GM12878 (cell line): ENCODE measurements around the gene LIPE. TPM values are rescaled to one million over a fixed set of nuclear protein-coding genes. Genes with fewer than 3 reads are reported as not detected.

ENCODE experiments used
- ATAC-seq: fragments of 200-7000 bp; cut with Tn5 transposase; 3 replicates; pipeline ENCODE4 v1.9.1; 2020; ENCODE audit warnings: mild to moderate bottlenecking, moderate library complexity
- BruUV-seq: library from RNA; stranded (reverse); fragments of 400-500 nt; replicated peaks from 2 replicates; lab custom pipeline; 2021; lab: Mats Ljungman, UMichigan
- CTCF ChIA-PET: fragments of 300-600 bp; sonication (Branson Sonifier 250); formaldehyde crosslinking; extraction: SDS; loops from one replicate; lab custom pipeline; 2021; ENCODE audit warnings: inconsistent platforms; lab: Yijun Ruan, JAX
- POLR2A ChIA-PET: fragments of 350-600 bp; formaldehyde crosslinking; extraction: SDS; loops from one replicate; lab custom pipeline; 2021; ENCODE audit warnings: inconsistent platforms; lab: Charles Lee
- RAD21 ChIA-PET: fragments of 300-600 bp; sonication (Branson Sonifier 250); formaldehyde crosslinking; loops from one replicate; lab custom pipeline; 2023; ENCODE audit warnings: antibody characterized with exemption; ENCODE audit not compliant: unreplicated experiment; lab: Charles Lee
- SMC1A ChIA-PET: fragments of 300-600 bp; sonication (Branson Sonifier 250); formaldehyde crosslinking; loops from one replicate; lab custom pipeline; 2023; ENCODE audit not compliant: unreplicated experiment, uncharacterized antibody; lab: Charles Lee
- DNase-seq: peaks from one replicate; pipeline ENCODE4 v3.0.0-alpha.2; 2011; ENCODE audit warnings: low read depth, low spot score
- FAIRE-seq: peaks from 3 replicates; lab custom pipeline; 2011; peaks lifted over from hg19 to GRCh38; lab: Jason Lieb, UNC
- H2AFZ ChIP-seq: 2 replicates; pipeline ENCODE4 v1.6.0; 2011; ENCODE audit warnings: low read depth, low read length, control low read depth; ENCODE audit not compliant: control insufficient read depth
- H3K27ac ChIP-seq: 2 replicates; pipeline ENCODE4 v1.5.1; 2011; ENCODE audit warnings: control low read depth; ENCODE audit not compliant: control insufficient read depth, insufficient read depth
- H3K27me3 ChIP-seq, 2 experiments: replicated peaks in 1 of 2; 2 replicates each; pipeline versions ENCODE4 v1.6.0 to v1.6.1; 2011; ENCODE audit warnings: low read length in 1 of 2; ENCODE audit not compliant: control insufficient read depth in 2 of 2, insufficient read depth in 2 of 2
- H3K36me3 ChIP-seq, 2 experiments: 2 replicates each; pipeline ENCODE4 v1.5.1; 2011; ENCODE audit warnings: low read length in 1 of 2; ENCODE audit not compliant: control insufficient read depth in 2 of 2, insufficient read depth in 2 of 2
- H3K4me1 ChIP-seq: 2 replicates; pipeline ENCODE4 v1.6.1; 2011; ENCODE audit warnings: mild to moderate bottlenecking, low read length, moderate library complexity, mixed read lengths; ENCODE audit not compliant: control insufficient read depth, insufficient read depth
- H3K4me2 ChIP-seq: 2 replicates; pipeline ENCODE4 v1.6.0; 2011; ENCODE audit warnings: control low read depth; ENCODE audit not compliant: control insufficient read depth, insufficient read depth
- H3K4me3 ChIP-seq: fragments of 200-600 bp; sonication (generic); 2 replicates; pipeline ENCODE4 v1.5.1; 2016
- H3K79me2 ChIP-seq: 2 replicates; pipeline ENCODE4 v1.6.0; 2011; ENCODE audit warnings: low read length; ENCODE audit not compliant: control insufficient read depth, insufficient read depth
- H3K9ac ChIP-seq: 2 replicates; pipeline ENCODE4 v1.8.0; 2011; ENCODE audit warnings: low read length, control low read depth, mixed read lengths; ENCODE audit not compliant: control insufficient read depth, insufficient read depth
- H3K9me3 ChIP-seq: replicated peaks from 3 replicates; pipeline ENCODE4 v1.5.1; 2011; ENCODE audit warnings: mild to moderate bottlenecking, low read length; ENCODE audit not compliant: control insufficient read depth, insufficient read depth
- H4K20me1 ChIP-seq: 2 replicates; pipeline ENCODE4 v1.6.0; 2011; ENCODE audit not compliant: control insufficient read depth, insufficient read depth
- POLR2A ChIP-seq: IDR thresholded peaks from 2 replicates; pipeline ENCODE4 v1.6.1; 2011; ENCODE audit warnings: low read depth, mild to moderate bottlenecking, low read length
- SUPT20H ChIP-seq: IDR thresholded peaks from 2 replicates; pipeline ENCODE4 v1.6.1; 2011; ENCODE audit warnings: low read depth, mild to moderate bottlenecking, low read length, moderate library complexity, borderline replicate concordance; ENCODE audit not compliant: control insufficient read depth
- YY1 ChIP-seq: IDR thresholded peaks from 2 replicates; pipeline ENCODE4 v1.6.1; 2011; ENCODE audit warnings: low read depth, mild to moderate bottlenecking, low read length
- WGBS: methylation state at CpG from one replicate; pipeline ENCODE4 v1.1.6; 2016; ENCODE audit warnings: low lambda C conversion rate; ENCODE audit not compliant: insufficient replicate concordance, insufficient coverage; ENCODE audit errors: missing lambda C conversion rate; 5-methylcytosine and 5-hydroxymethylcytosine counted together
- in situ Hi-C: fragments of 300-500 bp; cut with MboI; formaldehyde crosslinking; loops from 9 replicates; pipeline ENCODE4 v1.14.3; 2018; ENCODE audit warnings: mixed read lengths
- intact Hi-C: fragments of 100-400 bp; cut with micrococcal nuclease; formaldehyde crosslinking; loops from one replicate; pipeline ENCODE4 v1.14.2; 2022; ENCODE audit not compliant: unreplicated experiment
- polyA plus RNA-seq, 11 experiments: library from polyadenylated mRNA; depleted of rRNA in 4 of 11; unstranded in 6 of 11; stranded (reverse) in 5 of 11; fragments of >200 nt; fragmentation: Nextera tagmentation in 4 of 11; fragmentation: Illumina TruSeq in 1 of 11; extraction: Ambion mirVana in 4 of 11; extraction: Trizol in 1 of 11; gene quantifications; 1 replicate in 1 of 11; 2 replicates in 10 of 11; pipeline versions ENCODE4 v1.2.1 to v1.2.3, GENCODE V29; 2011 to 2016; ENCODE audit warnings: inconsistent platforms in 2 of 11, missing spikeins in 2 of 11, low read depth in 1 of 11
- total RNA-seq, 4 experiments: library from RNA; depleted of rRNA in 3 of 4; stranded (reverse); fragments of >200 nt in 3 of 4; fragmentation: Illumina TruSeq in 1 of 4; extraction: Trizol in 1 of 4; gene quantifications; 2 replicates each; pipeline versions ENCODE4 v1.2.1 to v1.2.3, GENCODE V29; 2013 to 2021
- TF ChIP-seq, protein P1 (sequence below): fragments of 450-650 bp; IDR thresholded peaks from 2 replicates; pipeline ENCODE4 v1.6.1; 2018; ENCODE audit warnings: mild to moderate bottlenecking, low read depth, moderate library complexity; ENCODE audit not compliant: partially characterized antibody
- TF ChIP-seq, protein P2 (sequence below), 3 experiments: IDR thresholded peaks in 2 of 3; conservative IDR thresholded peaks in 1 of 3; 2 replicates each; pipeline ENCODE4 v1.5.1; 2011; ENCODE audit warnings: low read depth in 3 of 3, low read length in 3 of 3, mild to moderate bottlenecking in 3 of 3, control low read depth in 2 of 3, moderate library complexity in 2 of 3, inconsistent platforms in 1 of 3, mixed read lengths in 1 of 3; ENCODE audit not compliant: control insufficient read depth in 2 of 3, insufficient read depth in 1 of 3; ENCODE audit errors: extremely low read depth in 1 of 3
- TF ChIP-seq, protein P3 (sequence below): fragments of 450-650 bp; IDR thresholded peaks from 2 replicates; pipeline ENCODE4 v1.6.1; 2014; ENCODE audit warnings: mild to moderate bottlenecking
- TF ChIP-seq, protein P4 (sequence below): fragments of 450-650 bp; IDR thresholded peaks from 2 replicates; pipeline ENCODE4 v1.6.1; 2017; ENCODE audit warnings: mild to moderate bottlenecking, low read depth, inconsistent platforms; ENCODE audit not compliant: poor library complexity, severe bottlenecking

LIPE gene
- total and polyA plus RNA-seq, 10 of the 15 experiments (the other 5 are each of a cell fraction or from before 2014, with no cell fraction given): 0.02 to 33.3 (median 9.5) TPM

DNA sequence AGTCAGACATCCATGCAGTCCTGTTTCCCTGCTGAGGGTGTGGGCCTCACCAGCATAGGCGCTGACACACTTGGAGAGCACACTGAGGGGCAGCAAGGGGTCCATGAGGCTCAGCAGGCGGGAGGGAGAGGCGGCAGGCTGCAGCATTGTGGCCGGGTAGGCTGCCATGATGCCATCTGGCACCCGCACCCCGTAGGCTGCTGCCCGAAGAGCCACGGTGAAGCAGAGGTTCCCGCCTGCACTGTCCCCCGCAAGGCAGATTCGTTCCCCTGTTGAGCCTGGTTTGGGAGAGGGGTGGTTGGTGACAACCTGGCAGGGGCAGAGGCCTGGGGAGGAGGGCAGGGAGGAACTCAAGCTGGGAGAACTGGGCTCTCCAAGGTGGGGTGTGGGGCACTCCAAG is 21.1 kb downstream of the LIPE start:
- FAIRE-seq: no peak
- BruUV-seq: no TSS peak
- Histone ChIP-seq H4K20me1 (no peaks in the 10 kb centered on the region), H3K36me3 (peaks cover 5% of the 10 kb centered on the region in 2 experiments; a peak in 3 of 4 replicates), H3K4me3 (no peak overlapping the region), H2AFZ (no peak overlapping the region), H3K9ac (no peak overlapping the region), H3K27ac (no peak overlapping the region), H3K9me3 (no peaks in the 10 kb centered on the region), H3K27me3 (no peaks in the 10 kb centered on the region), H3K79me2 (no peaks in the 10 kb centered on the region), H3K4me1 (no peaks in the 10 kb centered on the region; the same call in 1 of the 2 replicates), H3K4me2 (no peak overlapping the region)
- POLR2A ChIA-PET: no interaction called here
- SMC1A ChIA-PET: no interaction called here
- RAD21 ChIA-PET: interaction anchor here (0.5 kb wide), 1 partner anchor 150 kb away, joined by 3 read pairs; no protein-coding TSS in a partner anchor
- 86% methylated on average over 11 of the region's 11 CpGs for WGBS
- no peak for ATAC-seq
- intact Hi-C loops (no loop called here), in situ Hi-C loops (no loop called here)
- CTCF ChIA-PET: interaction anchor here (1.6 kb wide), 1 partner anchor 14 kb away, joined by 4 read pairs; no protein-coding TSS in a partner anchor
- DNase-seq: no peak
- 0 out of 2 replicates have a peak, but pooled peaks have one; percentile 6 for TF ChIP-seq POLR2A
- TF ChIP-seq, protein P1, sequence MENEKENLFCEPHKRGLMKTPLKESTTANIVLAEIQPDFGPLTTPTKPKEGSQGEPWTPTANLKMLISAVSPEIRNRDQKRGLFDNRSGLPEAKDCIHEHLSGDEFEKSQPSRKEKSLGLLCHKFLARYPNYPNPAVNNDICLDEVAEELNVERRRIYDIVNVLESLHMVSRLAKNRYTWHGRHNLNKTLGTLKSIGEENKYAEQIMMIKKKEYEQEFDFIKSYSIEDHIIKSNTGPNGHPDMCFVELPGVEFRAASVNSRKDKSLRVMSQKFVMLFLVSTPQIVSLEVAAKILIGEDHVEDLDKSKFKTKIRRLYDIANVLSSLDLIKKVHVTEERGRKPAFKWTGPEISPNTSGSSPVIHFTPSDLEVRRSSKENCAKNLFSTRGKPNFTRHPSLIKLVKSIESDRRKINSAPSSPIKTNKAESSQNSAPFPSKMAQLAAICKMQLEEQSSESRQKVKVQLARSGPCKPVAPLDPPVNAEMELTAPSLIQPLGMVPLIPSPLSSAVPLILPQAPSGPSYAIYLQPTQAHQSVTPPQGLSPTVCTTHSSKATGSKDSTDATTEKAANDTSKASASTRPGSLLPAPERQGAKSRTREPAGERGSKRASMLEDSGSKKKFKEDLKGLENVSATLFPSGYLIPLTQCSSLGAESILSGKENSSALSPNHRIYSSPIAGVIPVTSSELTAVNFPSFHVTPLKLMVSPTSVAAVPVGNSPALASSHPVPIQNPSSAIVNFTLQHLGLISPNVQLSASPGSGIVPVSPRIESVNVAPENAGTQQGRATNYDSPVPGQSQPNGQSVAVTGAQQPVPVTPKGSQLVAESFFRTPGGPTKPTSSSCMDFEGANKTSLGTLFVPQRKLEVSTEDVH: no peak

DNA sequence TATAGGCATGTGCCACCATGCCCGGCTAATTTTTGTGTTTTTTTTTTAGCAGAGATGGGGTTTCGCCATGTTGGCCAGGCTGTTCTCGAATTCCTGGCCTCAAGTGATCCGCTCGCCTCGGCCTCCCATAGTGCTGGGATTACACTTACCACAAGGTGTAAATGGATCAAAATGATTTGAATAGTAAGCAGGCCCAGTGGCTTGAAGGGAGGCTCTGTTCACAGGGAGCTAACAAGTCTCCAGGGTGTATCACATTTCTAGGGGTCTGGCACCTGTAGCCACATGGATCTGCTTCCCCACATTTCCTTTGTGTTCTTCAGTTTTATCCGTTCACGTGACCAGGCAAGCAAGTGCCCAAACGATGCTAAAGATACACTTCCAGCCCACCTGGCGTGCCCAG is 23.6 kb downstream of the LIPE start:
- no TSS peak for BruUV-seq
- POLR2A ChIA-PET: interaction anchor here (0.7 kb wide), 1 partner anchor 15 kb away, joined by 3 read pairs; no protein-coding TSS in a partner anchor
- no peak for DNase-seq
- no peak for TF ChIP-seq YY1
- no peak for TF ChIP-seq SUPT20H
- TF ChIP-seq, protein P2, sequence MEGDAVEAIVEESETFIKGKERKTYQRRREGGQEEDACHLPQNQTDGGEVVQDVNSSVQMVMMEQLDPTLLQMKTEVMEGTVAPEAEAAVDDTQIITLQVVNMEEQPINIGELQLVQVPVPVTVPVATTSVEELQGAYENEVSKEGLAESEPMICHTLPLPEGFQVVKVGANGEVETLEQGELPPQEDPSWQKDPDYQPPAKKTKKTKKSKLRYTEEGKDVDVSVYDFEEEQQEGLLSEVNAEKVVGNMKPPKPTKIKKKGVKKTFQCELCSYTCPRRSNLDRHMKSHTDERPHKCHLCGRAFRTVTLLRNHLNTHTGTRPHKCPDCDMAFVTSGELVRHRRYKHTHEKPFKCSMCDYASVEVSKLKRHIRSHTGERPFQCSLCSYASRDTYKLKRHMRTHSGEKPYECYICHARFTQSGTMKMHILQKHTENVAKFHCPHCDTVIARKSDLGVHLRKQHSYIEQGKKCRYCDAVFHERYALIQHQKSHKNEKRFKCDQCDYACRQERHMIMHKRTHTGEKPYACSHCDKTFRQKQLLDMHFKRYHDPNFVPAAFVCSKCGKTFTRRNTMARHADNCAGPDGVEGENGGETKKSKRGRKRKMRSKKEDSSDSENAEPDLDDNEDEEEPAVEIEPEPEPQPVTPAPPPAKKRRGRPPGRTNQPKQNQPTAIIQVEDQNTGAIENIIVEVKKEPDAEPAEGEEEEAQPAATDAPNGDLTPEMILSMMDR (IDR thresholded peaks at IDR 0.05 in 2 of 3, conservative IDR thresholded peaks at IDR 0.05 in 1 of 3; ENCODE audit: control insufficient read depth in 2 of 3, extremely low read depth in 1 of 3, insufficient read depth in 1 of 3, low read depth in 3 of 3, low read length in 3 of 3): no peak
- TF ChIP-seq, protein P3, sequence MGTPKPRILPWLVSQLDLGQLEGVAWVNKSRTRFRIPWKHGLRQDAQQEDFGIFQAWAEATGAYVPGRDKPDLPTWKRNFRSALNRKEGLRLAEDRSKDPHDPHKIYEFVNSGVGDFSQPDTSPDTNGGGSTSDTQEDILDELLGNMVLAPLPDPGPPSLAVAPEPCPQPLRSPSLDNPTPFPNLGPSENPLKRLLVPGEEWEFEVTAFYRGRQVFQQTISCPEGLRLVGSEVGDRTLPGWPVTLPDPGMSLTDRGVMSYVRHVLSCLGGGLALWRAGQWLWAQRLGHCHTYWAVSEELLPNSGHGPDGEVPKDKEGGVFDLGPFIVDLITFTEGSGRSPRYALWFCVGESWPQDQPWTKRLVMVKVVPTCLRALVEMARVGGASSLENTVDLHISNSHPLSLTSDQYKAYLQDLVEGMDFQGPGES: no peak
- TF ChIP-seq, protein P4, sequence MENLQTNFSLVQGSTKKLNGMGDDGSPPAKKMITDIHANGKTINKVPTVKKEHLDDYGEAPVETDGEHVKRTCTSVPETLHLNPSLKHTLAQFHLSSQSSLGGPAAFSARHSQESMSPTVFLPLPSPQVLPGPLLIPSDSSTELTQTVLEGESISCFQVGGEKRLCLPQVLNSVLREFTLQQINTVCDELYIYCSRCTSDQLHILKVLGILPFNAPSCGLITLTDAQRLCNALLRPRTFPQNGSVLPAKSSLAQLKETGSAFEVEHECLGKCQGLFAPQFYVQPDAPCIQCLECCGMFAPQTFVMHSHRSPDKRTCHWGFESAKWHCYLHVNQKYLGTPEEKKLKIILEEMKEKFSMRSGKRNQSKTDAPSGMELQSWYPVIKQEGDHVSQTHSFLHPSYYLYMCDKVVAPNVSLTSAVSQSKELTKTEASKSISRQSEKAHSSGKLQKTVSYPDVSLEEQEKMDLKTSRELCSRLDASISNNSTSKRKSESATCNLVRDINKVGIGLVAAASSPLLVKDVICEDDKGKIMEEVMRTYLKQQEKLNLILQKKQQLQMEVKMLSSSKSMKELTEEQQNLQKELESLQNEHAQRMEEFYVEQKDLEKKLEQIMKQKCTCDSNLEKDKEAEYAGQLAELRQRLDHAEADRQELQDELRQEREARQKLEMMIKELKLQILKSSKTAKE: no peak

More for the DNA sequence above, 23.6 kb downstream of the LIPE start:
- no peak overlapping the region for H3K4me2 ChIP-seq
- H3K36me3 ChIP-seq: peaks cover 5% of the 10 kb centered on the region in 2 experiments; a peak in 3 of 4 replicates
- no peaks in the 10 kb centered on the region for H3K79me2 ChIP-seq
- in situ Hi-C loops (no loop called here), intact Hi-C loops (no loop called here)
- H2AFZ ChIP-seq: no peak overlapping the region
- WGBS: 95% methylated on average over 10 of the region's 10 CpGs
- H3K9ac ChIP-seq: no peak overlapping the region
- H3K27me3 ChIP-seq: no peaks in the 10 kb centered on the region
- H3K27ac ChIP-seq: no peak overlapping the region
- ATAC-seq: no peak
- H4K20me1 ChIP-seq: no peaks in the 10 kb centered on the region
- CTCF ChIA-PET: interaction anchor here (1.0 to 4.9 kb wide), 3 partner anchors 10 to 35 kb away, joined by 3 to 22 read pairs (median 5); no protein-coding TSS in a partner anchor
- RAD21 ChIA-PET: no interaction called here
- SMC1A ChIA-PET: interaction anchor here (0.7 kb wide), 1 partner anchor 733 kb away, joined by 3 read pairs; no protein-coding TSS in a partner anchor
- no peak for FAIRE-seq
- no peaks in the 10 kb centered on the region for H3K9me3 ChIP-seq
- no peaks in the 10 kb centered on the region; the same call in 1 of the 2 replicates for H3K4me1 ChIP-seq
- no peak overlapping the region for H3K4me3 ChIP-seq
